ENCODE measurements around the gene ETV1.

Gene ETV1

DNA sequence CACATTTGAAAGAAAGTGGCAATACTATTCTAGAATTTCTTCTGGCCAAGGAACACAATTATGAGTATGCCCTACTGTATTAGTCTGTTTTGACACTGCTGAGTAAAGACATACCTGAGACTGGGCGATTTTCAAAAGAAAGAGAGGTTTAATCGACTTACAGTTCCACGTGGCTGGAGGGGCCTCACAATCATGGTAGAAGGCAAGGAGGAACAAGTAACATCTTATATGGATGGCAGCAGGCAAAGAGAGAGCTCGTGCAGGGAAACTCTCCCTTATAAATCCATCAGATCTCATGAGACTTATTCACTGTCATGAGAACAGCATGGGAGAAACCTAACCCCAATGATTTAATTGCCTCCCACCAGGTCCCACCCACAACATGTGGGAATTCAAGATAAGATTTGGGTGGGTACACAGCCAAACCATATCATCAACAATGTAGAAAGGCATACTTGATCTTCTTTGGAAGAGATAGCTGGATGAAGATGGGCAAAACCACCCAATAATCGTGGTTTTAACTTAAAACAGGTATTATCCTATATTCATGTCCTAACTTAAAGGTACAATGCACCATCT, 113.9 kb downstream of the ETV1 start:
- 31% methylated on average over 2 of the region's 5 CpGs for WGBS (ENCODE audit: insufficient coverage)
- no peak overlapping the region for H3K4me3 ChIP-seq (ENCODE audit: control insufficient read depth in 1 of 7, extremely low read depth in 1 of 7, insufficient read depth in 4 of 7, low read depth in 2 of 7, low read length in 6 of 7)
- peaks cover 0 to 4% (median 2%) of the 10 kb centered on the region in 5 experiments for H3K9me3 ChIP-seq (ENCODE audit: control extremely low read depth in 1 of 5, control insufficient read depth in 4 of 5, insufficient read depth in 2 of 5, low read depth in 1 of 5, low read length in 4 of 5)
- ChIA-PET POLR2A (no interaction called here), CTCF (no interaction called here)
- no peak overlapping the region for H3K27ac ChIP-seq (ENCODE audit: insufficient read depth in 1 of 2, low read depth in 1 of 2, low read length in 2 of 2, poor library complexity in 1 of 2, severe bottlenecking in 2 of 2)
- no peaks in the 10 kb centered on the region for H3K36me3 ChIP-seq (ENCODE audit: control insufficient read depth in 4 of 4, insufficient read depth in 4 of 4, low read length in 3 of 4)
- peak; percentile 6 to 45 (median 28) for DNase-seq
- H3K4me1 ChIP-seq (ENCODE audit: control extremely low read depth in 1 of 4, control insufficient read depth in 4 of 4, insufficient read depth in 4 of 4, low read length in 3 of 4), result peaks cover 0 to 11% (median 0%) of the 10 kb centered on the region in 4 experiments
- peaks cover 0 to 18% (median 4%) of the 10 kb centered on the region in 5 experiments for H3K27me3 ChIP-seq (replicated peaks in 2 of 5; ENCODE audit: control insufficient read depth in 4 of 5, insufficient read depth in 5 of 5, low read length in 4 of 5)

DNA sequence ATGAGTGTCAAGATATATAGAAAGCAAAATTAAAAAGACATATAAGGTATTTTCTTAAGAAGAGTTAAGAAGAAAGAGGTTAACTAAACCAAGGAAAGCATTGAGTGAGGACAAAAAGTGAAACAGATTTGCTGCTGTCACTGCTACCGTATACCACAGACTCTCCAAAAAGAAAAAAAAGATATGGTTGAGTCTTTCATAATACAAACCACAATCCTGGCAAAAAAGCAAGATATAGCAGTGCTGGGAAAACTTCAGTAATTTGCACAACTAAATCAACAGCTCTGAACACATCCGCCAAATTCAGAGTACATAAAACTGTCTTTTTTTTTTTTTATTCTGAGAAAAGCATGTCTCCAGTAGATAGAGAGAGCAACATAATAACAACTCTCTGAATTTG, 114.7 kb downstream of the ETV1 start:
- H3K27me3 ChIP-seq (replicated peaks in 2 of 5; ENCODE audit: control insufficient read depth in 4 of 5, insufficient read depth in 5 of 5, low read length in 4 of 5), result peaks cover 0 to 20% (median 4%) of the 10 kb centered on the region in 5 experiments
- CTCF ChIA-PET, result interaction anchor here (0.6 kb wide), 1 partner anchor 22 kb away, joined by 3 read pairs; no protein-coding TSS in a partner anchor
- no CpG with 5 or more reads among the region's 2 CpGs for WGBS (ENCODE audit: insufficient coverage)
- no peak overlapping the region for H3K4me3 ChIP-seq (ENCODE audit: control insufficient read depth in 1 of 7, extremely low read depth in 1 of 7, insufficient read depth in 4 of 7, low read depth in 2 of 7, low read length in 6 of 7)
- H3K36me3 ChIP-seq (ENCODE audit: control insufficient read depth in 4 of 4, insufficient read depth in 4 of 4, low read length in 3 of 4), result no peaks in the 10 kb centered on the region
- DNase-seq, result peak; percentile 22 to 67 (median 62)
- no peak overlapping the region for H3K27ac ChIP-seq (ENCODE audit: insufficient read depth in 1 of 2, low read depth in 1 of 2, low read length in 2 of 2, poor library complexity in 1 of 2, severe bottlenecking in 2 of 2)
- POLR2A ChIA-PET, result no interaction called here
- peaks cover 0 to 4% (median 2%) of the 10 kb centered on the region in 5 experiments for H3K9me3 ChIP-seq (ENCODE audit: control extremely low read depth in 1 of 5, control insufficient read depth in 4 of 5, insufficient read depth in 2 of 5, low read depth in 1 of 5, low read length in 4 of 5)
- peaks cover 0 to 11% (median 0%) of the 10 kb centered on the region in 4 experiments for H3K4me1 ChIP-seq (ENCODE audit: control extremely low read depth in 1 of 4, control insufficient read depth in 4 of 4, insufficient read depth in 4 of 4, low read length in 3 of 4)

DNA sequence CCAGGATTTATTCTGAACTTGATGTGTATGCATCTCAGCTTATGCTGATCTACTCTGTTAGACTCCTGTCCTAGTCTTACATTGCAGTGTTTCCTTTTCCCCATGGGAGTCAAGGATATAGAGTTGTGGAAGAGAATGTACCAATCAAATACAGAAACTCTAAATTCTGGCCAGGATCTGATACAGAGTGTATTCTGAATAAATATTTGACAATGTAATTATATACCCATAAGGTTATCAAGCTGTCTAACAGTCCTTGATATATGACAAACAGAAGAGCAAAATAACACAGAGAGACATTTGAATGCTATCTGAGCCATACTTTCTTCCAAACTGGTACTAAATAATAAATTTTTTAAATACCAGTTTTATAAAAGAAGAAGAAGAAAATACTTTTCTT, 116.8 kb downstream of the ETV1 start:
- Histone ChIP-seq H3K9me3 (ENCODE audit: control extremely low read depth in 1 of 5, control insufficient read depth in 4 of 5, insufficient read depth in 2 of 5, low read depth in 1 of 5, low read length in 4 of 5) (peaks cover 0 to 4% (median 2%) of the 10 kb centered on the region in 5 experiments), H3K27ac (ENCODE audit: insufficient read depth in 1 of 2, low read depth in 1 of 2, low read length in 2 of 2, poor library complexity in 1 of 2, severe bottlenecking in 2 of 2) (no peak overlapping the region), H3K4me3 (ENCODE audit: control insufficient read depth in 1 of 7, extremely low read depth in 1 of 7, insufficient read depth in 4 of 7, low read depth in 2 of 7, low read length in 6 of 7) (no peak overlapping the region), H3K27me3 (replicated peaks in 2 of 5; ENCODE audit: control insufficient read depth in 4 of 5, insufficient read depth in 5 of 5, low read length in 4 of 5) (peaks cover 0 to 24% (median 7%) of the 10 kb centered on the region in 5 experiments), H3K4me1 (ENCODE audit: control extremely low read depth in 1 of 4, control insufficient read depth in 4 of 4, insufficient read depth in 4 of 4, low read length in 3 of 4) (peaks cover 0 to 11% (median 0%) of the 10 kb centered on the region in 4 experiments), H3K36me3 (ENCODE audit: control insufficient read depth in 4 of 4, insufficient read depth in 4 of 4, low read length in 3 of 4) (no peaks in the 10 kb centered on the region)
- no peak for DNase-seq
- ChIA-PET CTCF (no interaction called here), POLR2A (no interaction called here)

DNA sequence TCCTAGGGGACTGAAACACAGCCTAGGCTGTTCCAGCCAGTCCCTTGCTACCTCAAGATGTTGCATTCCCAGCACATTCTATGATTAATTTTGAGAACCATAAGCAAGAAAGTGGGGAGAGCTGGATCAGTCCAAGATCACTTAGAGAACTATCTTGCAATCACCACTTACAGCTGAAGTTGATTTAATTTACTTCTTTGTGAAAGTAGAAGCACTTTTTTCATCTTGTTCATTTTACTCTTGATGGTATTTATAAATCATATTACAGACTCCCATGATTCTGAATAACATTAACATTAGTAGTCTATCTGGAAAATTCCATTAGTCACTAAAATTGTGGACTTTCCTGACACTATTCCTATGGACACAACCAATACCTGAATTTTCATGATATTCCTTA, 118.5 kb downstream of the ETV1 start:
- ChIA-PET POLR2A (no interaction called here), CTCF (interaction anchor here (1.2 kb wide), 1 partner anchor 21 kb away, joined by 6 read pairs; no protein-coding TSS in a partner anchor)
- DNase-seq, result no peak
- H3K27me3 ChIP-seq (replicated peaks in 2 of 5; ENCODE audit: control insufficient read depth in 4 of 5, insufficient read depth in 5 of 5, low read length in 4 of 5), result peaks cover 0 to 20% (median 7%) of the 10 kb centered on the region in 5 experiments
- H3K4me1 ChIP-seq (ENCODE audit: control extremely low read depth in 1 of 4, control insufficient read depth in 4 of 4, insufficient read depth in 4 of 4, low read length in 3 of 4), result peaks cover 0 to 11% (median 0%) of the 10 kb centered on the region in 4 experiments
- H3K27ac ChIP-seq (ENCODE audit: insufficient read depth in 1 of 2, low read depth in 1 of 2, low read length in 2 of 2, poor library complexity in 1 of 2, severe bottlenecking in 2 of 2), result no peak overlapping the region
- H3K4me3 ChIP-seq (ENCODE audit: control insufficient read depth in 1 of 7, extremely low read depth in 1 of 7, insufficient read depth in 4 of 7, low read depth in 2 of 7, low read length in 6 of 7), result no peak overlapping the region
- peaks cover 0 to 4% (median 0%) of the 10 kb centered on the region in 5 experiments for H3K9me3 ChIP-seq (ENCODE audit: control extremely low read depth in 1 of 5, control insufficient read depth in 4 of 5, insufficient read depth in 2 of 5, low read depth in 1 of 5, low read length in 4 of 5)
- H3K36me3 ChIP-seq (ENCODE audit: control insufficient read depth in 4 of 4, insufficient read depth in 4 of 4, low read length in 3 of 4), result no peaks in the 10 kb centered on the region

DNA sequence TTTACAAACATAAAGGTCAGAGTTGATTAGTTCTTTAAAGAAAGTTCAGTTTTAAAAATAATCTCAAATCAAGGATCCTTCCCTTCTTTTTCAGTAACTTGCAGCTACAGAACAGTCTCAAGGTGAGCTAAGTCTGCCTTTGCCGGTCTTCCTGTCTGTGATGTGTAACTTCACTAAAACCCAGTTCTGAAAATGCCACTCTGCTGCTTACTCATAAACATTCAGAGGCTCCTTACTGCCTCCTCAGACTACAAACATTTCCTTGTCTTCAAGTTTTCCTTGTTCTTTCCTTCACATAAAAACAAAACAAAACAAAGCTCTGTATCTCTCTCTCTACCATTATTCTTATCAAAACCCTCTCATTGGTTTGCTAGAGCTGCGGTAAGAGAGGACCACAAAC, 128.7 kb downstream of the ETV1 start:
- no peak for DNase-seq
- no peak overlapping the region for H3K27ac ChIP-seq (ENCODE audit: insufficient read depth in 1 of 2, low read depth in 1 of 2, low read length in 2 of 2, poor library complexity in 1 of 2, severe bottlenecking in 2 of 2)
- no CpG with 5 or more reads among the region's 2 CpGs for WGBS (ENCODE audit: insufficient coverage)
- ChIA-PET POLR2A (no interaction called here), CTCF (interaction anchor here (1.6 kb wide), 1 partner anchor 118 kb away, joined by 3 read pairs; no protein-coding TSS in a partner anchor)
- H3K36me3 ChIP-seq (ENCODE audit: control insufficient read depth in 4 of 4, insufficient read depth in 4 of 4, low read length in 3 of 4), result no peaks in the 10 kb centered on the region
- H3K4me1 ChIP-seq (ENCODE audit: control extremely low read depth in 1 of 4, control insufficient read depth in 4 of 4, insufficient read depth in 4 of 4, low read length in 3 of 4), result no peaks in the 10 kb centered on the region
- H3K4me3 ChIP-seq (ENCODE audit: control insufficient read depth in 1 of 7, extremely low read depth in 1 of 7, insufficient read depth in 4 of 7, low read depth in 2 of 7, low read length in 6 of 7), result no peak overlapping the region
- peaks cover 0 to 41% (median 27%) of the 10 kb centered on the region in 5 experiments for H3K27me3 ChIP-seq (replicated peaks in 2 of 5; ENCODE audit: control insufficient read depth in 4 of 5, insufficient read depth in 5 of 5, low read length in 4 of 5)
- no peaks in the 10 kb centered on the region for H3K9me3 ChIP-seq (ENCODE audit: control extremely low read depth in 1 of 5, control insufficient read depth in 4 of 5, insufficient read depth in 2 of 5, low read depth in 1 of 5, low read length in 4 of 5)

DNA sequence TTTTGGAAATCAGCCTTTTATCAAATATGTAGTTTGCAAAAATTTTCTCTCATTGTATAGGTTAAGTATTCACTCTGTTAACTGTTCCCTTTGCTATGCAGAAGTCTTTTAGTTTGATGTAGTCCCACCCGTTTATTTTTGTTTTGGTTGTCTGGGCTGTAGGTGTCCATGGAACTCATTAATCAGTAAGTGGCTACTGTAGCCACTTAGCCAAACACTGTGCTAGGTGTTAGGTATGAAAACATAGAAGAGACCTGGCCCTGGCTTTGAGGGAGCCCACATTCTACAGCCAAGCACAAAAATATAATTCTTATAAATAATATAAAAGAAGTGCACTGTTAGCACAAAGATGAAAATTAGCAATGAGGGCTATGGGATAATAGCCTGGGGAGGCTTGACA, 133.5 kb downstream of the ETV1 start:
- WGBS (ENCODE audit: insufficient coverage), result 83% methylated on average over 1 of the region's 1 CpG
- H3K4me1 ChIP-seq (ENCODE audit: control extremely low read depth in 1 of 4, control insufficient read depth in 4 of 4, insufficient read depth in 4 of 4, low read length in 3 of 4), result no peaks in the 10 kb centered on the region
- CTCF ChIA-PET, result no interaction called here
- no peak overlapping the region for H3K27ac ChIP-seq (ENCODE audit: insufficient read depth in 1 of 2, low read depth in 1 of 2, low read length in 2 of 2, poor library complexity in 1 of 2, severe bottlenecking in 2 of 2)
- H3K4me3 ChIP-seq (ENCODE audit: control insufficient read depth in 1 of 7, extremely low read depth in 1 of 7, insufficient read depth in 4 of 7, low read depth in 2 of 7, low read length in 6 of 7), result no peak overlapping the region
- no peaks in the 10 kb centered on the region for H3K36me3 ChIP-seq (ENCODE audit: control insufficient read depth in 4 of 4, insufficient read depth in 4 of 4, low read length in 3 of 4)
- no peaks in the 10 kb centered on the region for H3K9me3 ChIP-seq (ENCODE audit: control extremely low read depth in 1 of 5, control insufficient read depth in 4 of 5, insufficient read depth in 2 of 5, low read depth in 1 of 5, low read length in 4 of 5)
- H3K27me3 ChIP-seq (replicated peaks in 2 of 5; ENCODE audit: control insufficient read depth in 4 of 5, insufficient read depth in 5 of 5, low read length in 4 of 5), result peaks cover 0 to 57% (median 25%) of the 10 kb centered on the region in 5 experiments
- POLR2A ChIA-PET, result no interaction called here
- DNase-seq, result no peak

DNA sequence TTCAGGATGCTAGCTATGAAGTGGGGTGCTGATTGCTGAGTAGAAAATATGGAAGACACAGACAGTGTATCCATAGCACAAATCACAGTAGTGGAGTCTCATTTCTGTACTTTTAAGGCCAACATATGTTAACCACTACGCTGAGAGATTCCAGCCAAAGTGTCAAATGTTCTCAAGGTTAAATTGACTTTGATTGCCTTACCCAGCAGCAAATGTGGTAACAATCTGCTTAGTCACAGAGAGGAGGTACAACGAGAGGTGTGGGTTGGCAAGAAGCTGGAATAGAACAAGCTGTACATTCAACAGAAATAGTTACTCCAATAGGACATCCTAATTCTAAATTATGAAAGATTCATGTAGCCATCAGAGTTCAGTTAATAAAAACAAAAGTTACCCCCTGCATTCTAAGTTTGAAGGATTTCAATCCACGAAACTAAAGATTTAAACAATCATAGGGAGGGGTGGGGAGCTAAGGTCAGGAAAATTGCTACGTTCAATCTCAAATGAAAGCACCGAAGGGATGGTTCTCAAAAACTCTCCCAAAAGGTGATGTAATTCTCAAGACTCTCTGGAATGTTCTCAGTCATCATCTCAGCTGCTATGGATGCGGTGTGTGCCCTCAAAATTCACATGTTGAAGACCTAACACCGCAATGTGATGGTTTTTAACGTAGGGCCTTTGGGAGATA, 137.0 kb downstream of the ETV1 start:
- Histone ChIP-seq H3K9me3 (ENCODE audit: control extremely low read depth in 1 of 5, control insufficient read depth in 4 of 5, insufficient read depth in 2 of 5, low read depth in 1 of 5, low read length in 4 of 5) (peaks cover 0 to 1% (median 0%) of the 10 kb centered on the region in 5 experiments), H3K36me3 (ENCODE audit: control insufficient read depth in 4 of 4, insufficient read depth in 4 of 4, low read length in 3 of 4) (no peaks in the 10 kb centered on the region), H3K27ac (ENCODE audit: insufficient read depth in 1 of 2, low read depth in 1 of 2, low read length in 2 of 2, poor library complexity in 1 of 2, severe bottlenecking in 2 of 2) (no peak overlapping the region), H3K4me3 (ENCODE audit: control insufficient read depth in 1 of 7, extremely low read depth in 1 of 7, insufficient read depth in 4 of 7, low read depth in 2 of 7, low read length in 6 of 7) (no peak overlapping the region), H3K4me1 (ENCODE audit: control extremely low read depth in 1 of 4, control insufficient read depth in 4 of 4, insufficient read depth in 4 of 4, low read length in 3 of 4) (peaks cover 6 to 16% (median 13%) of the 10 kb centered on the region in 4 experiments), H3K27me3 (replicated peaks in 2 of 5; ENCODE audit: control insufficient read depth in 4 of 5, insufficient read depth in 5 of 5, low read length in 4 of 5) (peaks cover 1 to 42% (median 17%) of the 10 kb centered on the region in 5 experiments)
- WGBS (ENCODE audit: insufficient coverage), result 96% methylated on average over 6 of the region's 8 CpGs
- CTCF ChIA-PET, result interaction anchor here (0.6 kb wide), 1 partner anchor 22 kb away, joined by 3 read pairs; no protein-coding TSS in a partner anchor
- peak in 2 of 3 donors; percentile 27 to 31 for DNase-seq
- POLR2A ChIA-PET, result no interaction called here

Data from common myeloid progenitor, CD34-positive (primary cell).